MCF 10A (cell line): ENCODE results near the gene DHX15. TPM values are rescaled to one million over a fixed set of nuclear protein-coding genes. Genes with fewer than 3 reads are reported as not detected.

Experiments used
- BruUV-seq: library from RNA; stranded (reverse); fragments of 400-500 nt; replicated peaks from 2 replicates; lab custom pipeline; 2021; lab: Mats Ljungman, UMichigan
- CTCF ChIA-PET: fragments of 300-600 bp; sonication (Branson Sonifier 250); formaldehyde crosslinking; extraction: SDS; loops from one replicate; lab custom pipeline; 2021; ENCODE audit warnings: antibody characterized with exemption, inconsistent platforms; lab: Yijun Ruan, JAX
- POLR2A ChIA-PET: fragments of 300-600, 350-650 bp; sonication (Branson Sonifier 250); formaldehyde crosslinking; extraction: SDS; loops from one replicate; lab custom pipeline; 2020; ENCODE audit warnings: antibody characterized with exemption, inconsistent platforms; lab: Yijun Ruan, JAX
- DNase-seq: peaks from one replicate; pipeline ENCODE4 v3.0.0-alpha.2; 2018; ENCODE audit not compliant: unreplicated experiment
- H3K27ac Mint-ChIP-seq: one replicate; pipeline ENCODE4 v1.8.0; 2022; ENCODE audit warnings: mild to moderate bottlenecking, low read depth, mixed read lengths; ENCODE audit not compliant: unreplicated experiment
- H3K27me3 Mint-ChIP-seq: one replicate; pipeline ENCODE4 v1.8.0; 2022; ENCODE audit warnings: mixed read lengths; ENCODE audit not compliant: insufficient read depth, unreplicated experiment
- H3K36me3 Mint-ChIP-seq: one replicate; pipeline ENCODE4 v1.8.0; 2022; ENCODE audit warnings: mild to moderate bottlenecking, moderate library complexity, mixed read lengths; ENCODE audit not compliant: insufficient read depth, unreplicated experiment
- H3K4me1 Mint-ChIP-seq: one replicate; pipeline ENCODE4 v1.8.0; 2022; ENCODE audit warnings: mixed read lengths; ENCODE audit not compliant: insufficient read depth, unreplicated experiment
- H3K4me3 Mint-ChIP-seq: one replicate; pipeline ENCODE4 v1.8.0; 2022; ENCODE audit warnings: mild to moderate bottlenecking, moderate library complexity, mixed read lengths; ENCODE audit not compliant: unreplicated experiment
- H3K9me3 Mint-ChIP-seq: one replicate; pipeline ENCODE4 v1.8.0; 2022; ENCODE audit warnings: mixed read lengths; ENCODE audit not compliant: unreplicated experiment
- CTCF ChIP-seq: fragments of 200-600 bp; IDR thresholded peaks from one replicate; pipeline ENCODE4 v1.8.0; 2022; ENCODE audit warnings: antibody characterized with exemption, mild to moderate bottlenecking; ENCODE audit not compliant: unreplicated experiment
- intact Hi-C: fragments of 100-400 bp; cut with micrococcal nuclease; formaldehyde crosslinking; loops from 2 replicates; pipeline ENCODE4 v1.14.1; 2022
- total RNA-seq: library from RNA; stranded (reverse); gene quantifications from 2 replicates; pipeline ENCODE4 v1.2.3, GENCODE V29; 2022

Gene DHX15
- total RNA-seq, 1 experiment from 2014 or later: 125 TPM

DNA sequence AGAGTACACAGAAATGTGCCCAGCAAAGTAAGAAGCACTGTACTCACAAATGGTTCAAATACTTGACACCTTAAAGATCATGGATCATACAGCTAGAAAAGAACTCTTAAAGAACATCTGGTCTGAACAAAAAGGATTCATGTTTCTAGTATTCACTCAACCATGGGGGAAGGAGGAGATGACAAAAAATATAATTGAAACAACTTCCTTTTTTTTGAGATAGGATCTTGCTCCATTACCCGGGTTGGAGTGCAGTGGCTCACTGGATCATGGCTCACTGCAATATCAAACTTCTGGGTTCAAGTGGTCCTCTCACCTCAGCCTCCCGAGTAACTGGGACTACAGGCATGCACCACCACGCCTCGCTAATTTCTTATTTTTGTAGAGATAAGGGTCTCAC lies 6.0 kb downstream of the DHX15 start:
- no peak for DNase-seq
- ChIA-PET CTCF (interaction anchor here (1.0 kb wide), 1 partner anchor 21 kb away, joined by 3 read pairs; no protein-coding TSS in a partner anchor), POLR2A (interaction anchor here (0.5 to 2.0 kb wide), 2 partner anchors 10 to 42 kb away, joined by 3 to 4 read pairs; no protein-coding TSS in a partner anchor)
- peak overlapping the region; percentile 25 for H3K27ac Mint-ChIP-seq
- no peaks in the 10 kb centered on the region for H3K9me3 Mint-ChIP-seq
- H3K4me1 Mint-ChIP-seq: peaks cover 30% of the 10 kb centered on the region
- no TSS peak for BruUV-seq
- no peak overlapping the region for H3K4me3 Mint-ChIP-seq
- intact Hi-C loops: no loop called here
- TF ChIP-seq CTCF: no peak
- H3K36me3 Mint-ChIP-seq: peaks cover 82% of the 10 kb centered on the region
- no peaks in the 10 kb centered on the region for H3K27me3 Mint-ChIP-seq

DNA sequence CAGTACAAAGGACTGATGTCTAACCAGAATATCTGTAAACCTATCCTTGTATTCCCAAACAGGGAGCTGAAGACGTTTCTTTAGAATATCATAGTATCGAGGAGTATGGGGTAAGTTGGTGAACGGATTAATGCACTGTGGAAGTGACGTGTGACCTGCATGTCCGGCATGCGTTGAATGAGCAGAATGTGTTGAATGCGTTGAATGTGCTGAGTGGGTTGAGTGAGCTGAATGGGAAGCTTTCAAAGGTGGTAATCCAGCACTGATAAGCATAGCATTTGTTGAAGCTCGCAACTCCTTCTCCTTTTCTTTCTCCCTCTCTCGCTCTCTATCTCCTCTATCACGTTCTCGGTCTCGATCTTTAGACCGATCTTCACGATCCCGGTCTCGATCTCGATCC lies 8.1 kb downstream of the DHX15 start:
- Mint-ChIP-seq H3K4me1 (peaks cover 16% of the 10 kb centered on the region), H3K27me3 (no peaks in the 10 kb centered on the region), H3K27ac (no peak overlapping the region), H3K9me3 (no peaks in the 10 kb centered on the region), H3K36me3 (peaks cover 91% of the 10 kb centered on the region), H3K4me3 (no peak overlapping the region)
- CTCF ChIA-PET: no interaction called here
- no peak for TF ChIP-seq CTCF
- intact Hi-C loops: no loop called here
- POLR2A ChIA-PET: interaction anchor here (0.8 to 1.0 kb wide), 2 partner anchors 8 to 175 kb away, joined by 3 read pairs; partner anchors contain the start of gene DHX15
- no TSS peak for BruUV-seq
- no peak for DNase-seq

GRCh38 chr4:24574236-24574635 lies 10.1 kb downstream of the DHX15 start:
- intact Hi-C loops: no loop called here
- Mint-ChIP-seq H3K36me3 (peaks cover 91% of the 10 kb centered on the region), H3K27me3 (no peaks in the 10 kb centered on the region), H3K9me3 (no peaks in the 10 kb centered on the region), H3K27ac (no peak overlapping the region), H3K4me3 (no peak overlapping the region), H3K4me1 (peaks cover 32% of the 10 kb centered on the region)
- TF ChIP-seq CTCF: no peak
- BruUV-seq: no TSS peak
- ChIA-PET CTCF (interaction anchor here (1.3 to 1.4 kb wide), 2 partner anchors 16 to 87 kb away, joined by 3 to 4 read pairs; no protein-coding TSS in a partner anchor), POLR2A (interaction anchor here (0.6 to 1.0 kb wide), 4 partner anchors 9 to 399 kb away, joined by 3 to 5 read pairs (median 4); no protein-coding TSS in a partner anchor)
- DNase-seq: no peak

DNA sequence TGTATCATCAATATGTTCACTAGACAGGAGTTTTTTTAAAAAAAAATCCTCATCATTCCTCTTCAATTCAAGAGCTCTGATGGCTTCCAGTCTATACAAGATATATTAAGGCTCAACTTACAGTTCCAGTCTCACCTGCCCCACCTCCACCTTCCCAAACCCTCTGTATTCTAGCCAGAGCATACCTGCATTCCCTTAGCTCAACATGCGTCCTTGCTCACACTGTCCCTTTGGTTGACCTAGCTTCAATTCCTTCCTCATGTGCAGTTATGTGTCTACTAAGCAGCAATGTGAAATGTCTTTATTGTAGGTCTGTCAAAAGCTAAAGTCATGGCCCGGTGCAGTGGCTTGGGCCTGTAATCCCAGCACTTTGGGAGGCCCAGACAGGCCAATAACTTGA lies 10.8 kb downstream of the DHX15 start:
- CTCF ChIA-PET: interaction anchor here (1.0 to 1.5 kb wide), 4 partner anchors 10 to 86 kb away, joined by 3 to 4 read pairs (median 4); no protein-coding TSS in a partner anchor
- intact Hi-C loops: no loop called here

More for the DNA sequence above, 10.8 kb downstream of the DHX15 start:
- H3K36me3 Mint-ChIP-seq: peaks cover 89% of the 10 kb centered on the region
- peaks cover 32% of the 10 kb centered on the region for H3K4me1 Mint-ChIP-seq
- no peaks in the 10 kb centered on the region for H3K27me3 Mint-ChIP-seq
- DNase-seq: no peak
- no peak overlapping the region for H3K27ac Mint-ChIP-seq
- no peak overlapping the region for H3K4me3 Mint-ChIP-seq
- POLR2A ChIA-PET: interaction anchor here (0.6 to 1.8 kb wide), 5 partner anchors 9 to 400 kb away, joined by 3 to 8 read pairs (median 5); partner anchors contain the start of gene DHX15
- no peak for TF ChIP-seq CTCF
- BruUV-seq: no TSS peak
- H3K9me3 Mint-ChIP-seq: no peaks in the 10 kb centered on the region
